Pons (tissue), 1 donor: ENCODE data around the gene MPZL1.

Experiments
- DNase-seq: peaks from one replicate; pipeline ENCODE4 v3.0.0-alpha.2; 2016; ENCODE audit warnings: low spot score

Gene MPZL1

DNA sequence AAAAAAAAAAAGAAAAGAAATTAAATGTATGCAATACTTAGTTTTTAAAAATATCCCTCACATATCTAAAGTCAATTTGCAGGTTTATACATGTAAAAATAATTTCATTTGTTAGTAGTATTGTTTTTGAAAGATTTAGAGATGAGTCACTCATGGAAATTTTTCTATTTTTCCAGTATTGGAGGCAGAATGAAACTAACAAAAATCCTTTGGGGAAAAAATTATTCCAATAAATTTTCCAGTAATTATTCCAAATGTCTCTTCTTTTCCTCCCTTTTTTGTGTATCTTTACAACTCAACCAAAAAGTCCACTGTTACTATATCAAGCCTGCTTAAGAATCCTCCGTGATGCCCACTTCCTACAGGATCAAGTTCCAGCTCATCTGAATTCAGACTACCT, 29.9 kb downstream of the MPZL1 start:
- no peak for DNase-seq

DNA sequence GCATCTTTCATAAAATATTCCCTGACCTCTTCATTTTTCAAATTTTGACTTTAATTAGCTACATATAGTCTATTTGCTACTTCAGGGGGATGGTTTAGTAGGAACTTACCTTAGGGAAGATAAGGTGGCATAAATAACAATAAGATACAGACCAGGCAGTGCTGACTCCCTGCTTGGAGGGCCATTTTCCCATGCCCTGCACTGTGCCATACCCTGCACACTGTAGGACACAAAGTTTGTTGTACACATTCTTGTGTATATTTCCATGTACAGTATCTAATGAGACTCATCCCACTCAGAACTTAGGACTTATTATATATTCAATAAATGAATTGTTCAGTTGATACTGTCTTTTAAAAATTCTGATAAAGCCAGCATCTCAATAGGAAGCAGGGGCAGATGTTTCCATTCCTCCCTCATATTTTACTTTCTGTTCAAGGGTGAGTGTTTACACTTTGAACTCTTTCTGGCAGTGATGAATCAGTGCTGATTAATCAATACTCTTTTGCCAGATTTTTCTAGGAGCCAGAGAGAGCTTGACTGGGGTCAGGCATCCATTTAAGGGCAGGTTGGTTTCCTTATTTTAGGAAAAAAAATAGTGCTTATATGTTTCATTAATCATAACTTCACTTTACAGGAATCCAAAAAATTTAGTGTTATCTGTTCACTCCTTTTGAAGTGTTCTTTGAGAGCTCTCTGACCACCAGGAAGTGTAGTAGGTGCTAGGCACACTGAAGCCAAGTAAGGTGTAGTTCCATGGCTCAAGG, 30.6 kb downstream of the MPZL1 start:
- no peak for DNase-seq

DNA sequence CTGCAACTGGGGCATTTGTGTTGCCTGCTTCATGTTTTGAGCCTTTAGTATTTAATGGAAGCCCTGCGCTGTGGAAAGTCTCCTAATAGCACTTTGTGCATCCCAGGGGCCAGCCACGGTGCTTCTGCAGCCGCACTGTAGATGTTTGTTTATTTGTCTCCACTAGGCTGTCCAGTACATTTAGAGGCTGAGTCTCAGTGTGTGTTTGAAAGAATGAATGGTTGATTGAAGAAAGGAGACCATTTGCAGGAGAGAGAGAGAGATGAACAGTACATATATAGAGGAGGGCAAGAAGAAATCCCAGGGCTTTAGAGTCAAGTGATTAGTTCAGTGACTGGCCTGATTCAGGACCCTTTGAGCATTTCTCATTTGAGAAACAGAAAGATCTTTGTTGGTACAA, 33.9 kb downstream of the MPZL1 start:
- DNase-seq, result peak; percentile 38

DNA sequence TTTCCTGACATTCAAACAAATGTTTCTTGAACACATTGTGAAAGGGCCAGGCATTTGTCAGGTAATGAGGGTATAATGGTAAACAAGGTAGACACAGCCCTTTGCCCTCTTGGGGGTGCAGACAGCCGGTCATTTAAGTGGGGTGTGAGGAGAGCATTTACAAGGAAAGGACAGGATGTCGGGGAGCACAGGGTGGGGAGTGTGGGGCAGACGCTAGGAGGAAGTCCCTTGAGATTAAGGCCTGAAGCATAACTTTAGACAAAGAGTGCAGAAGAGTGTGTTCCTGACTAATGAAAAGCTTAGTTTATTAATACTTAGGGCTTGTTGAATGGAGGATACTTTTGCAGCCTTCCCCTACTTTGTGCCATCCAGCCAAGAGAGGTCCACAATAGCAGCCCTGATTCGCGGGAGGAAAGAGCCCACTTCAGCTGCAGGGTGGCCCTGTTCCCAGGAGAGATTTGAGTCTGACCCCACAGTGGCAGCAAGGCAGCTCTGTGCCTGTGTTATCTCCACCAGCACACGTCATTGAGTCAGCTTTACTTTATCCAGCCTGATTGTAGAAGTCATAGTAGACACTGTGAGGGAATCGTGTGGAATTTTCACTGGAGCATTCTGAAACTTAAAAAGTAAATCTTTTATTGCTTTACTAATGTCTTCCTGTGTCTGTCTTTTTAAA, 35.1 kb downstream of the MPZL1 start:
- no peak for DNase-seq

DNA sequence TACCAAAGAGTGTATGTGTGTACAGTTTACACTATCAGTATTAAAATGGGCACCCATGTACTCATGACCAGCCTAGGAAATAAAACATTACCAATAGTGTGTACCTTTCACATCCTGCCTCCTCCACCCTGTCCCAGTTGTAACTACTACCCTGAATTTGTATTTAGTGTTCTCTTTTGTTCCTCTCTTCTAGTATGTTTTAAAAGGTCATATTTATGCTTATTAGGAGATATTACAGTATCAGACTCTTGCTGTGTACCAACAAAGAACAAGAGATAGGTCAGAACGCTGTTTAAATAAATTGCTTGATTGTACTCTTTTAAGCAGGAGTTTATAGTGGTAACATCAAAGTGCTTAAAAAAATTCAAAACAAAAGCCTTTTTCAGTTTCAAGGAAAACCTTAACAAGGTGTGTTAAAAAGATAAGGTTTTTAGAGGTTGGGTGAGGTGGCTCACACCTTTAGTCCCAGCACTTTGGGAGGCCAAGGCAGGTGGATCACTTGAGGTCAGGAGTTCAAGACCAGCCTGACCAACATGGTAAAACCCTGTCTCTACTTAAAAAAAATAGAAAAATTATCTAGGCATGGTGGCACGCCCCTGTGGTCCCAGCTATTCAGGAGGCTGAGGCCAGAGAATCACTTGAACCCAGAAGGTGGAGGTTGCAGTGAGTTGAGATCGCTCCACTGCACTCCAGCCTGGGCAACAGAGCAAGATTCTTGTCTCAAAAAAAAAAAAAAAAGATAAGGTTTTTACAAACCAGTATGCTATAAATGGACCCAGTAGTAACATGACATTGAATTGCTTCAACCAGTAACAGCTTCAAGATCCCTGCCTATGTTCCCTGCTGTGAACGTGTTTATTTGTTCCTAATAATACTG, 35.9 kb downstream of the MPZL1 start:
- DNase-seq, result no peak

DNA sequence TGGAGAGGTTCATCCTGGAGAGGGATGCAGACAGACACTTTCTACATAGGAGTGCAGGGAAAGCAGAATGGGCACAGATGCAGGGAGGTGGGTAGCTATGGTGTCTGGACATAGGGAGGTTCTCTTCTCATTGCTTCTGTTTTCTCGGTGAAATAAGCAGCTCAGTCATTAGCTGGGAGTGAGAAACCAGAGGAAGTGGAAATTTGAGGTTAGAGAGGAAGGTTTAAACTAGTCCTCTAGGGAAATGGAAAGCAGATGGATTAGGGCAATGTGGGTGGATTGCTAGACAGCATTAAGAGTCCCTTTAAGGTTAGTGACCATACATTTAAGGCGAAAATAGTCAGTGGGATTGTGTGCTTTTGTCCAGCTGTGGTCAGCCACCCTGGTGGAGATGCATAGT, 39.6 kb downstream of the MPZL1 start:
- no peak for DNase-seq

DNA sequence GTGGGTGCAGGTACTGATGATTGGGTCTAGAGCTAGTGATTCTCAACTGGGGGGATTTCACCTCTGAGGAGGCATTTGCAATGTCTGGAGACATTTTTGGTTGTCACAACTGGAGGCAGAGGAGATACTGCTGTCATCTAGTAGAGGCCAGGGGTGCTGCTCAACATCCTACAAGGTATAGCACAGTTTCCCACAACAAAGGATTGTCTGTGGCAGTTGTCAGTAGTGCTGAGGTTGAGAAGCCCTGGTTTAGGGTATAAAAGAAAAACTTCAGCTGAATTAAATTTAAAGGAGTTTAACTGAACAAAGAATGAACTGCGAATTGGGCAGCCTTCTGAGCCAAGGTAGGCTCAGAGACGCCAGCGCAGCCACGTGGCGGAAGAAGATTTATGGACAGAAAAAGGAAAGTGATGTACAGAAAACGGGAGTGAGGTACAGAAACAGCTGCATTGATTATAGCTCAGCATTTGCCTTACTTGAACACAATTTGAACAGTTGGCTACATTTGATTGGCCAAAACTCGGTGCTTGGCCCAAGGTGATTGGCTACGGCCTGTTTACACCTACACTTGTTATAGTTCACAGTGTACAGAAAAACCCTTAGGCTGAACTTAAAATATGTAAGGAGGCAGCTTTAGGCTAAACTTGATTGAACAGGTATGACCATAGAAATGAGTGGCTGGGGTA, 40.4 kb downstream of the MPZL1 start:
- DNase-seq, result no peak

DNA sequence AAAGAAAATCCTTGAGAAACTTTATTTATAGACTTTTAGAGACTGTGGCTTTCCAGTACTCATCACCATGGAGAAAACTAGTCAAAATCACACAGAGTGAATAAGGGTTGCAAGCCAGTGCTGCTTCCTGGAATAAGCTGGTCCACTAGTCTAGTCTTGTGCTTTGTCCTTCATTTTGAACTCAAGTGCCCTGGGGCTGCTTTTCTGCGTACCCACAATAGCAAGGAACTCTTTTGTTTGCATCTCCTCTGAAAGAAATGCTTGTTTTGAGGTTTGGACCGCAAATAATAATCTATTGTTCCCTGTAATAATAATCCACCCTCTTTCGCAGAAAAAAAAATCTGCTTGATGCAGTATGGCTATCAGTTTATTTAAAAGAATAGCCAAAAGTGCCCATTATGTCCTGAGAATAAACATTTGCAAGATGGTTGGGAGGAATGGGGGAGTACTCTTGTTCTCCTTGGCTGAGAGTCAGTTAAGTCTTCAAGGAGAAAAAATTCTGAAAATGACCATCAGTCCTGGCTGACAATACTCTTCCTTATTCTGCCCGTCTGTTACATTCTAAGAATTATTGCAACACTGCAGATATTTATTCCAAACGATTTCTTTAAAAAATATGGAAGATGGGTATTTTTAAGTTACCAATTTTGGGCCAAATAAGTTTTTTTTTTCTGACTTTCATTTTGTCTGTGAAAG, 41.9 kb downstream of the MPZL1 start:
- DNase-seq, result peak; percentile 97

DNA sequence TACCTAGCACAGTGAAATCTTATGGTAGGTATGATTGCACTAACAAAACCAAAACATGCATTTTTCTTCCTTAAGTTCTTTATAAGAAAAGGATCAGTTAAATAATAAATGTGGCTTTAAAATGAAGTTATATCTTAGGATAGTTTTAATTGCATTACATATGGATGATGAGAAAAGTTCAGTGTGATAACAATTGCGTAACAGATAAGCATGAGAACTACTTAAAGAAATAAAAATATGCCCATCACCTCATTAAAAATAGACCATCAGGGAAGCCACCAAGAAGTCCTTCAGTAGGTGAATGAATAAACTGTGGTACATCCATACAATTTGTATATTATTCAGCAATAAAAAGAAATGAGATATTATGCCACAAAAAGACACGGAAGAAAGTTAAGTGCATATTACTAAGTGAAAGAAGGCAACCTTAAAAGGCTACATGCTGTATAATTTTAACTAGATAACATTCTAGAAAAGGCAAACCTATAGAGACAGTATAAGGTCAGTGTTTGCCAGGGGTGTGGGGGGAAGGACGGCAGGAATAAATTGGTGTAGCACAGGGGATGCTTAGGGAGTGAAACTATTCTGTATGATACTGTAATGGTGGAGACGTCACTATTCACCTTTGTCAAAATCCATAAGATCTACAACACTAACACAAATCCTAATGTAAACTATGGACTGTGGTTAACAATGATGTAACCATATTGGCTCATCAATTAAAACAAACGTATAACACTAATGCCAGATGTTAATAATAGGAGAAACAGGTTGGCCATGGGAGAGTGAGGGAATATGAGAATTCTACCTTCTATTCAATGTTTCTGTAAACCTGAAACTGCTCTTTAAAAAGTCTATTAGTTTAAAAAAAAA, 42.9 kb downstream of the MPZL1 start:
- DNase-seq, result no peak

DNA sequence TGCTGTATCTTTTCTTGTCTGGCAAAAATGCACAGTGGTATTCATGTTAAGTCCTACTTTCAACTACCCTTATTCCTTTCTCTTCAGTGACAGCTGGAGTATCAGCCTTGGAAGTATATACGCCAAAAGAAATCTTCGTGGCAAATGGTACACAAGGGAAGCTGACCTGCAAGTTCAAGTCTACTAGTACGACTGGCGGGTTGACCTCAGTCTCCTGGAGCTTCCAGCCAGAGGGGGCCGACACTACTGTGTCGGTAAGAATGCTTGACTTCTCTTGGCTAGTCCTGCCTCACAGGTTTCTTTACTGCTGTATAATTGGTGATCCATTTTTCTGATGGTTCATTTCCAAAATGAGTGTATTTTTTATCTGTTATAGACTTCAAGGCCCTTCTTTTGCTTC, 43.7 kb downstream of the MPZL1 start:
- no peak for DNase-seq

DNA sequence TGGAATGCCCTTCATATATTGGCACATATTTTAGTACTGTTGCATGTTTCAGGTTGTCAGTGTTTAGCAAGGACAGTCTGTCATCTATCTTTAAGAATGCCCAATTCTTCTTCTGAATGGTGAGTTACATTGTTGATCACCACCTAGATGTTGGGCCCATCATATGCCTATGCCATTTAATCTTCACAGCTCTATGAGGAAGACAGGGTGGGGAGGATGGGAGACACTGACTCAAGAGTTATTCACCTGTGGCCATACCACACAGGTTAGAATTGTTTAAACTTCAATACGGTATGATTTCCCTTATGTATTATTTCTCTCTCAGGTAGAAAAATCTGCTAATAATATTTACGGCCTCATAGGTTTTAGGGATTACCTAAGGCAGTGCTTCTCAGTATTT, 44.8 kb downstream of the MPZL1 start:
- no peak for DNase-seq

DNA sequence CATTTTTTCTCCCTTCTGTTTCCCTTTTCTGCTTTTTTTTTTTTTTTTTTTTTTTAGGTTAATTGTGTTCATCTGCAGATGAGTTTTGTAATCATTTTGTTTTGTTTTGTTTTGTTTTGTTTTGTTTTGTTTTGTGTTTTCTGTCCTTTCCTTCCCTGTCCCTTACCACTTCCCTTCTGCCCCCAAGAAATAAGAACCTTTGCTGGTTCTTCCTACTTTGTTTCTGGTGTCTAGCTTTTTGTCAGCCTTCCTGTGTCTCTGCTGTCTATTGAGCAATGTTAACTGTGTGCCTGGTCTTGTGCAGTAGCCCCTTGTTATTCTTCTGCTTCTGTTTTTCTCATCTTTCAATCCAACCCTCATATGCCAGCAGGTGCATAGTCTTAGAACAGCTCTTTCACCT, 46.0 kb downstream of the MPZL1 start:
- DNase-seq, result no peak

DNA sequence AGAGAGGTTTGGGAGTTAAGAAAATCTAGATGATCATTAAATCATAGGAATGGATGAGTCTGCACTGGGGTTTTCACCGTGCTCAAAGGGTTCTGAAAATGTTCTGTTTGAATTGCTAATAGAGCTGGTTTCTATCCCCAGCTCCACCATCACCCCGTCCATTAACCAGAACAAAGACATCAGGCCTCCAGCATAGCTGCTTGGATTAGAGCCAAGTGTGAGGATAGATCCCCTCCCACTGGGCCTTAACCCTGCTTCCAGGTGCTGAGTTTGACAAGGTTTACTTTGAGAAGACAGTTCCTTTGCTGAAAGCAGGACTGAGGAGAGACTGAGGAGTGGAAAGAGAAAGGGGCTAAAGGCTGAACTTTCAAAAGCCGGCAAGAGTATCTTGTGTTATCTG, 48.3 kb downstream of the MPZL1 start:
- no peak for DNase-seq

DNA sequence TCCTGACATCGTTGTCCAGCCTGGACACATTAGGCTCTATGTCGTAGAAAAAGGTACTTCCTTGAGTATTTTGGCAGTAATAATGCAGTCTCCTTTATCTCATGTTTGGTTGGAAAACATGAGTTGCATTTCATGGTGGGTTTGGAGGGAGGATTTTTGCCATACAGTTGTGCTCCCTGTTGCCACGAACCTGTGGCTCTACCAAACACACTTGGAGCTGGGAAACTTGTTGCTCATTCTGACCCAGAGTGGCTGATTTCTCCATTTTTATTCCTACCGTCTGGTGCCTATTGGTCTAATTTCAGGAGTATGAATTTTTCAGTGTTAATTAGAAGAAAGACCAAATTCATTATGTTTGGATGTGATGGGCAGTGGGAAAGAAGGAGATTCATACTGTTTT, 50.7 kb downstream of the MPZL1 start:
- no peak for DNase-seq

DNA sequence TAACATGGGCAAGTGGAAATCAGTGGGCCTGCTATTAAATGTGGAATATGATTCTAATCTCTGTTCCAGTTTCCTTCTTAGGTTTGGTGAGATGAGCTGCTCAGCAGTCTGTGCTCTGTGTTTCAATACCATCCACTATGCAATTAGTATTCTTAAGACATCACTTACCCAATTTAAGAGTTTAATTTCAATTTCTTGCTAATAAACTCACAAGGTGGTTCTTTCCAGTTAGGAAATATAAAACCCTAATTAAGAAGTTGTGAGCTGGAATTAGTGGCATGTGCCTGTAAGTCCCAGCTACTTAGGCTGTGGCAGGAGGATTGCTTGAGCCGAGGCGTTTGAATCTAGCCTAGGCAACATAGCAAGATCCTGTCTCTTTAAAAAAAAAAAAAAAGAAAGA, 51.7 kb downstream of the MPZL1 start:
- DNase-seq, result no peak

DNA sequence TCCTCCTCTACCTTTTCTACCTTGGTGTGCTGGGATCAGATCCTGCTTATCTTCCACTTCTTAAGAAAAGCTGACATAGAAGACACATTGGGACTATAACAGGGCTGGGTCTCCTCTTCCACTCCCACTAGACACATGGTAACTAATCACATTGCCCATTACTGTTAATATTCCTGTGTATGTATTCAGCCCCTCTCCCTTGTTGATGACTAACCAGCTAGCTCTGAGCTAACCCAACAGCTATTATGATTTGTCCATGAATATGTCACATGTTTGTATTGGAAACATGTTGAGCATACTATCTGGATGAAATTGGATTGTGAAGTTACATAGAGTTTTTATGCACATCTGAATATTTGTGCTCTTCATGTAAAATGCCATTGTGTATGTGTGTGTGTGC, 52.9 kb downstream of the MPZL1 start:
- no peak for DNase-seq

DNA sequence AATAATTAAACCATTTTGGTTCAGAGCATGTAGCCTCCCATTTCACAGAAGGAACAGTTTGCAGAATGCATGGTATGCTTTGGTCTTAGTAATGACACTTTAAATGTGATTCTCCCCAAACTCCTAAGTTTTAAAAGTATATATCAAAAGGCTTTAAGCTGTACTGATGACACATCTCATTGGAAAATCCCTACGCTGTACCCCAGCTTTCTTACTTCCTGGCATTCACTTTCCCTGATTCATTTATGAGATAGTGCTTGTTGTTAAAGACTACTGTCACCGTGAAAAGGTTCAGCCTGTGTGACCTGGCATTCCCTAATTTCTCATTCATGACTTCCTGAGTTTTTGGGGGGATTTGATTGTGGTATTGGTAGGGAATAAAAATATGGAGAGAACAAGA, 53.4 kb downstream of the MPZL1 start:
- no peak for DNase-seq

DNA sequence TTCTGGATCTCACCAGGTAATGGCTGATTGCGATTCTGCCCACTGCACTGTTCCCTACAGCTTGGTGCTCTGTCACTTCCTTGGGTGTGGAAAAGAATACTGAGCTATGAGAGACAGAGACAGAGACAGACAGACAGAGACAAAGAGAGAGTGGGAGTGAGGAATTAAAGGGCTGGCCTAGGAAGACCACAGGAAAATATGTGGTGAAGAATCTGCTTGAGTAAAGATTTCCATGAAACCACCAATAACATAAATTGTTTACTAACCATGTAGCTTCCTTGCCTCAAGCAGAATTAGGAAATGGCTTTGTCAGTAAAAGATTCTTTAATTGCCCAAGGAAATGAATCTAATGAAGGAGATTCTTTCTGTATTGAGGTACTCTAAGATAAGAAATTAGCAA, 54.4 kb downstream of the MPZL1 start:
- no peak for DNase-seq

DNA sequence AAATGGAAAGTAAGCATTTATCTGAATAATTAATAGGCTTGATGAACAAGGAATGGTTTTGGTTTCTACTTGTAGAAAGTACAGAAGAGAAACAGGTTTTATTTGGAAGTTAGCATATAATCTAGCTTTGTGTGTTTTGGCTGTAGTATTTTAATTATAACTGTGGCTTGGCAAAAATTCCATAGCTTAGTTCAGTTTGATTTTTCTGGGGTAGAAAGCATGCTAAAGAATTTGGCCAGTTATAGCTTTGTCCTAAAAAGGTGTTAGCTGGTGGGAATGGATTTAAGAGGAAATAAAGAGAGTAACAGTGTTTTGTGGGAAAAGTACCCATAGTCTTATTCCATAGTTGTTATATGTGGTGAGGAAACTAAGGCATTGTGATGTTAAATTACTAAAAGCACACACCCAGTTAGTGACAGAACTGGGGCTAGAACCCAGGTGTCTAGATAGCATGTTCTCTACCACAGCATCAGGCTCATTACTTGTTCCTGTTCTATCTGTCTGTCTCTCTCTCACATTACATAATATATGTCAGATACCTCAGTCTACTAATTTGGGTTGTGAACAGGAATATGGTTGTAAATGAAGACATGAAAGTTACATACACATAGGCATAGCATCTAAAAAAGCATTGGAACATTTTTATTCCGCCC, 55.0 kb downstream of the MPZL1 start:
- DNase-seq, result no peak

DNA sequence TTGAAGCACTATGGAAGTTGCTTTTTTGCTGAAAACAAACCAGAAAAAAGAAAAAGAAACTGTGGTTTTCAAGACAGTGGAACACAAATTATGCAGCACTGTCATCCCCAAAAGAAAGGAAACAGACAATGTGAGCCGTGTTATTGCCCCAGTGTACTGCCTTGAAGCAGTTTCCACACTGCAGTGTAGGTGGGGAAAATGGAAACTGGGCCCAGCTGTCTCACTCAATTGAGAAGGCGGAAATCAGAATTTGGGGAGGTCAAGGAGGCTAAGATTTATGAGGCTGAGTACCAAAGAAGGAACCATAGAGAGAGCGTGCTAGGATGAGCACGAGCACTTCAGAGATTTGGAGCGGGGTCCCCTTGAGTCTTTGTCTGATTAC, 55.5 kb downstream of the MPZL1 start:
- no peak for DNase-seq
